Lower lobe of right lung (tissue), 2 donors: Measurements from ENCODE around the gene HDGFL2. TPM values are rescaled to one million over a fixed set of nuclear protein-coding genes. Genes with fewer than 3 reads are reported as not detected.

Experiments
- ATAC-seq, 2 donors: fragments of 200-7000 bp; cut with Tn5 transposase; one replicate each; pipeline ENCODE4 v1.9.1; 2020 to 2022; ENCODE audit warnings: mild to moderate bottlenecking in 2 of 2, moderate library complexity in 2 of 2
- DNase-seq: peaks from one replicate; pipeline ENCODE4 v3.0.0-alpha.2; 2020
- H3K27ac ChIP-seq: fragments of 200-600 bp; one replicate; pipeline ENCODE4 v1.8.0; 2022
- H3K27me3 ChIP-seq: fragments of 200-600 bp; one replicate; pipeline ENCODE4 v1.8.0; 2022; ENCODE audit warnings: low read depth
- H3K36me3 ChIP-seq: fragments of 200-600 bp; one replicate; pipeline ENCODE4 v1.8.0; 2022; ENCODE audit warnings: mild to moderate bottlenecking
- H3K4me1 ChIP-seq: fragments of 200-600 bp; one replicate; pipeline ENCODE4 v1.8.0; 2022
- H3K4me3 ChIP-seq: fragments of 200-600 bp; one replicate; pipeline ENCODE4 v1.8.0; 2022; ENCODE audit warnings: mild to moderate bottlenecking
- H3K9me3 ChIP-seq: fragments of 200-600 bp; one replicate; pipeline ENCODE4 v1.8.0; 2022
- CTCF ChIP-seq: fragments of 200-600 bp; IDR thresholded peaks from one replicate; pipeline ENCODE4 v1.8.0; 2022; ENCODE audit warnings: antibody characterized with exemption, mild to moderate bottlenecking
- intact Hi-C: fragments of 100-400 bp; cut with DNase I; formaldehyde crosslinking; loops from one replicate; pipeline ENCODE4 v1.11.0; 2022
- total RNA-seq: library from RNA; stranded (reverse); fragmentation: NEBNext Ultra II Directional; extraction: Animal tissue kit (Norgen Biotek cat#: 25700); gene quantifications from one replicate; pipeline ENCODE4 v1.2.1, GENCODE V29; 2021
- donor health status: DM: no; HTN: yes; CAD: no; lungs with severe emphysema.

Gene HDGFL2
- total RNA-seq, 1 donor from 2014 or later: 29.4 TPM

- Histone ChIP-seq H3K4me3 (no peak overlapping the region), H3K36me3 (peaks cover 88% of the 10 kb centered on the region), H3K4me1 (no peaks in the 10 kb centered on the region), H3K27ac (no peak overlapping the region), H3K27me3 (no peaks in the 10 kb centered on the region), H3K9me3 (no peaks in the 10 kb centered on the region)
- intact Hi-C loops: no loop called here
- DNase-seq (no peak), ATAC-seq (no peak)
- no peak for TF ChIP-seq CTCF
These were observed 24.2 kb downstream of the HDGFL2 start for GRCh38 chr19:4496304-4496703.

GRCh38 chr19:4497770-4498389 lies 25.8 kb downstream of the HDGFL2 start:
- no peak overlapping the region for H3K27ac ChIP-seq
- intact Hi-C loops: no loop called here
- no peaks in the 10 kb centered on the region for H3K9me3 ChIP-seq
- ATAC-seq: no peak
- peaks cover 96% of the 10 kb centered on the region for H3K36me3 ChIP-seq
- no peaks in the 10 kb centered on the region for H3K27me3 ChIP-seq
- H3K4me1 ChIP-seq: no peaks in the 10 kb centered on the region
- no peak for DNase-seq
- no peak overlapping the region for H3K4me3 ChIP-seq
- TF ChIP-seq CTCF: no peak

- Histone ChIP-seq H3K4me1 (no peaks in the 10 kb centered on the region), H3K36me3 (peaks cover 99% of the 10 kb centered on the region), H3K27me3 (no peaks in the 10 kb centered on the region), H3K4me3 (no peak overlapping the region), H3K9me3 (no peaks in the 10 kb centered on the region), H3K27ac (no peak overlapping the region)
- no peak for TF ChIP-seq CTCF
- ATAC-seq (no peak), DNase-seq (no peak)
- intact Hi-C loops: no loop called here
These were observed 26.6 kb downstream of the HDGFL2 start for GRCh38 chr19:4498694-4499093.

- Histone ChIP-seq H3K4me1 (no peaks in the 10 kb centered on the region), H3K27me3 (no peaks in the 10 kb centered on the region), H3K9me3 (no peaks in the 10 kb centered on the region), H3K36me3 (peaks cover 94% of the 10 kb centered on the region), H3K27ac (no peak overlapping the region), H3K4me3 (no peak overlapping the region)
- ATAC-seq (no peak), DNase-seq (no peak)
- intact Hi-C loops: no loop called here
- TF ChIP-seq CTCF: no peak
These were observed 27.2 kb downstream of the HDGFL2 start for GRCh38 chr19:4499318-4499717.

GRCh38 chr19:4499855-4500254 lies 27.8 kb downstream of the HDGFL2 start:
- no peak for DNase-seq
- Histone ChIP-seq H3K27ac (no peak overlapping the region), H3K27me3 (no peaks in the 10 kb centered on the region), H3K4me1 (no peaks in the 10 kb centered on the region), H3K4me3 (no peak overlapping the region), H3K9me3 (no peaks in the 10 kb centered on the region), H3K36me3 (peaks cover 89% of the 10 kb centered on the region)
- no peak for ATAC-seq
- no peak for TF ChIP-seq CTCF
- intact Hi-C loops: no loop called here
